Fibroblast of peridontal ligament (primary cell): ENCODE results near the gene NDUFV3.
A peak's percentile ranks its signal among the peaks of the same experiment; 100 is the strongest.
"Not testable (repeated sequence)": the region's sequence is repeated elsewhere in the genome, so short reads cannot be mapped to it uniquely, and the experiment has no call there.

Source experiments
- DNase-seq: peaks from one replicate; pipeline ENCODE4 v3.0.0-alpha.2; 2010; ENCODE audit errors: extremely low read depth

Gene NDUFV3

DNA sequence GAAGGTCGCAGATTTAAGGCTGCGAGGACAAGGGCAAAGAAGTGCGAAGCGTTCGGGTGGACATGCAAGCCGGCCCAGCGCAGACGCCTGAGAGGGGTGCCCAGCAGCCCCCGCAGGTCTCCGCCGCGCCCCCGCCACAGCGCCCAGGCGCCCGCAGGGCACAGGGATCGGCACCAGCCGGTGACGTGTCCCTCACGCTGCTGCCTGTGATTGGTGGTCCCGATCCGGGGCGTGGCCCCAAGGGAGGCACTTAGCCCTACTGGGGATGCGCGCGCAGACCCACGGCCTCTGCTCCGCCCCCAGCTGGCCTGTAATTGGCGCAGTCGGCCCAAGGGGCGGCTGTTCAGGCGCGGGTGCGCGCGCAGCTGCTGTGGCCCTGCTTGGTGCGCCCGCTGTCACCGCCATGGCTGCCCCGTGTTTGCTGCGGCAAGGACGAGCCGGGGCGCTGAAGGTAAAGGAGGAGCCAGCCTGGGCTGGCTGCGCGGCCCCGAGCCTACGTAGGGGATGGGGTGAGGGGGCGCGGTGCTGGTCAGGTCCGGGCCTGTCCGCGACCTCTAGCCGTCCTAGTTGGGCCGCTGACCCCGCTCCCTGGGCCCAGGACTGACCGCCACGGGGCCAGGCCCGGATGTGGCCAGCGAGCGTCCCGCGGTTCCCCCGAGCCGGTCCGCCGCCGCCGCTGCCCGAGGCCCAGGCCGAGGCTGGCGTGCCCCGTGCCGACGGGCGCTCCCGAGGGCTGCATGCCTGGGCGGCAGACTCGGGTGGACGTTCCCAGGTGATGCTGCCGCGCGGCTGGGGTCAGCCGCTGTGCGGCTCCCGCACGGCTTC, at the start of gene NDUFV3:
TSS of gene NDUFV3 (plus strand) at position 379 of the 825 bp plus-strand sequence. CDS start at position 404, 25 bp downstream.
- DNase-seq, result peak; percentile 96

DNA sequence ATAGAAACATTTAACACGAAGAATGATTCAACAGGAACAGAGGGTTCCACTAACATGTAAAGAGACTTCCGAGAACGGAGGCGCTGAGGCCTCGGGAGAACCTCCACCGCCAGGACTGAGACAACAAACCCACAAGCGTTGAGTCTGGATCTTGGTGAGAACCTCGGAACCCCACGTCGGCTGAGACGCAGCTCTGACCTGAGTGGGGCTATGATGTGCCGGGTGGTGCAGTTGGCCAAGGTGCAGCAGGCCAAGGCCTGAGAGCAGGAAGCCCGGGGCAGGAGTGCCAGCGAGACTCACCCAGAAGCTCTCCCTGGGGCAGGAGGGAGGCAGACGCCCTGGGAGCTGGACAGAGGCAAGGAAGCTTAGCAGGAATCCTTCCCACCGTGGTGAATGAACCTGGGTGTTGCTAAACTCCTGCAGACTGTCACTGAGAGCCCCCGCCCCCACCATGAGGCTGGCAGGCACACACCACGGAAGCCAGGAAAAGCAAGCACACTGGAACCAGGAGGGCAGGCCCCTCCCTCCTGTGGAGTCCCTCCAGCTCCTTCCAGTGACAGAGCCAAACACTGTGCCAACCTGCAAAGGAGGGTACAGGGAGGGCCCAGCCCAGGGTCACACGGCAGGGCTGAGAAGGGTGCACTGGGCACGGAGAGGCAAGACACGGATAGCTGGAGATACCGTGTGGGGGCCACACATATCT, 48.5 kb upstream of the NDUFV3 start:
- peak; percentile 14 for DNase-seq

DNA sequence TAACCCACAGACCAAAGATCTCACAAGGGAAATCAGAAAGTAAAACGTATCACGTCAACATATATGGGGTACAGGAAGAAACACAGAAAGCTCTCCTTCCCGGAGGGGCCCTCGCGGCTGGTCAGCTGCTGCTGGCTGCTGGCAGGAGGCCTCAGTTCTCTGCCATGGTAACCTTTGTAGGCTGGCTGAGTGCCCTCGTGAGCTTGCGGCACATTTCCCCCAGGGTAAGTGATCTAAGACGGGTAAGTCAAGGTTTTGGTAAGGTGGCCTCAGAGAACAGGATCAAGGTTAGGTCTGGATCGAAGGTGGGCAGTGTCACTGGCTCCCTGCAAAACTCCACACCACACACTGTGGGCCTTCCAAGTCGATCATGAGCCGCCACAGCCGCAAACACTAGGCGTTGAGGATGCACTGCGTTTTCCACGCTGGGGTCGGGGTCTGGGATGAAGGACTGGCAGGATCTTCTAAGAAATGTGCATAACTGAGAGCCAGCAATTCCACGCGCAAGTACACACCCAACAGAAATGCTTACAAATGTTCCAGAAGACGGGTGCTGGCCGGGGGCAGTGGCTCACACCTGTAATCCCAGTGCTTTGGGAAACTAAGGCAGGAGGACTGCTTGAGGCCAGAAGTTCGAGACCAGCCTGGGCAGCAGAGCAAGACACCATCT, 47.7 kb upstream of the NDUFV3 start:
- peak; percentile 85 for DNase-seq

DNA sequence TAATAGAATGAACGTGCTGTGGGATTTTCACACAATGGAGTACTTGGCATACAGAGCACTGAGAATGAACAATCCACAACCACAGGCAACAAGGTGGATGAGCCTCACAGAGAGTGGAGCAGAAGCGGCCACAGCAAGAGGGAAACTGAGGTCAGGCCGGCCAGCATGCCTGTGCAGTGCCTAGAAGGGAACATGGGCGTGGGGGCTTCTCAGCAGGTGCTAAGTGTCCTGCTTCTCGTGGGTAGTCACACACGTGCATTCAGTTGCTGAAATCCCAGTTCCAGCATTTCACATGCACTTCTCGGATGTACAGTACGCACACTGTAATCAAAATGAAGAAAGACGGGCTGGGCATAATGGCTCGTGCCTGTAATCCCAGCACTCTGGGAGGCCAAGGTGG, 46.9 kb upstream of the NDUFV3 start:
- no peak for DNase-seq

DNA sequence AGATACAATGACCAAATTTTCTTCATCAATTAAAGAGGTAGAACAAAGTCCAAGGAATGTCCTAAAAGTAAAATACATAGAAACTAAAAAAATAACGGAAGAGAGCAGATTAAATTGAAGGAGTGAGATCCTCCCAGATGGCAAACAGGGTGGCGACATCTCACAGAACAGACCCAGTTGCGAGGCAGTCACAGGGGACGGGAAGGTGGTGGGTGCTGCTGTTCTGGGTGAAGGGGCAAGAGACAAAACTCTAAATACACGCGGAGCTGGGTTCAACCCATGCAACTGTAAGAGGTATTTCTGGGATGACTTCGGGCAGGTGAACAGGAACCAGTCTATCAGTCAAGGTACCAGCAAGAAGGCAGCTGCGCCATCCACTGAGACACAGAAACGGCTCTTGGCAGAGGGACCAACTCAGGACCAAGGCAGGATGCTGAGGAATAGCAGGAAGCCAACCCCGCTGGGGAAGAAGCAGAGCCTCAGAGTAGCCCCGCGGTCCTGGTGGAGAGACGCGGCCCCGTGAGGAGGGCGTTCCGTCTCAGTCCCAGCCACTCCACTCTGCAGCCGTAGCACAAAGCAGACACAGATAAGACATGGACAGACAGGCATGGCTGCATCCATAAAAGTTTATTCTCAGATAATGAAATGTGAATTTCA, 45.9 kb upstream of the NDUFV3 start:
- no peak for DNase-seq

DNA sequence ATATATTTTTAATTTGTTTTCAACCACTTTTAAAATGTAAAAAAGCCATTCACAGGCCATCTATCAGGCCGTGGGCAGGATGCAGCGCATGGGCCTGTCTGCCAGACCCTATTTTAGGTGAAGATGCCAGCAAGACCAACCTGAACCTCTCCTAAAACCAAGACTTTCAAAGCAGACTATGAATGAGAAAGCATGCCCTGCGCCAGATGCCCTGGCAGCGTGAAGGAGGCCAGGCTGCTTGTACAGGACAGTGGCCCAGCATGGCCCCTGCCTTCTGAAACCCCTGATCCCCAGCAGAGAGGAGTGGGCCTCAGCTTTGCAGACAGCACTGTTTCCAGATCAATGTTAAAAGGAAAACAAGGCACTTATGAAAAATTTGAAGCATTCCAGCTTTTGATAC, 45.4 kb upstream of the NDUFV3 start:
- no peak for DNase-seq

DNA sequence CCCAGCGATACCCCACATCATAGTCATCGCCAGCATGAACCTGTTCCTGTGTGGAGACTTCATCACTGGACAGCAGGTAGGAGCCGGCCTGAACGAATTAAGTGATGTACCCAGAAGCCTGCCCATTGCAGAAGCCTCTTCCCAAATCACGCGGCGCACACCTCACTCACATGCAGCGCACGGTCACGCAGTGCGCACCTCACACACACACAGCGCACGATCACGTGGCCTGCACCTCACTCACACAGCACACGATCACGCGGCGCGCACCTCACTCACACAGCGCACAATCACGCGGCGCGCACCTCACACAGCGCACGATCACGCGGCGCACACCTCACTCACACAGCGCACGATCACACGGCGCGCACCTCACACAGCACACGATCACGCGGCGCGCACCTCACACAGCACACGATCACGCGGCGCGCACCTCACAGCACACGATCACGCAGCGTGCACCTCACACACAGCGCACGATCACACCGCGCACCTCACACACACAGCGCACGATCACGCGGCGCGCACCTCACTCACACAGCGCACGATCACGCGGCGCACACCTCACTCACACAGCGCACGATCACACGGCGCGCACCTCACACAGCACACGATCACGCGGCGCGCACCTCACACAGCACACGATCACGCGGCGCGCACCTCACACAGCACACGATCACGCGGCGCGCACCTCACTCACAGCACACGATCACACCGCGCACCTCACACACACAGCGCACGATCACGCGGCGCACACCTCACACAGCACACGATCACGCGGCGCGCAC, 44.8 kb upstream of the NDUFV3 start:
- DNase-seq, result not testable (repeated sequence)

DNA sequence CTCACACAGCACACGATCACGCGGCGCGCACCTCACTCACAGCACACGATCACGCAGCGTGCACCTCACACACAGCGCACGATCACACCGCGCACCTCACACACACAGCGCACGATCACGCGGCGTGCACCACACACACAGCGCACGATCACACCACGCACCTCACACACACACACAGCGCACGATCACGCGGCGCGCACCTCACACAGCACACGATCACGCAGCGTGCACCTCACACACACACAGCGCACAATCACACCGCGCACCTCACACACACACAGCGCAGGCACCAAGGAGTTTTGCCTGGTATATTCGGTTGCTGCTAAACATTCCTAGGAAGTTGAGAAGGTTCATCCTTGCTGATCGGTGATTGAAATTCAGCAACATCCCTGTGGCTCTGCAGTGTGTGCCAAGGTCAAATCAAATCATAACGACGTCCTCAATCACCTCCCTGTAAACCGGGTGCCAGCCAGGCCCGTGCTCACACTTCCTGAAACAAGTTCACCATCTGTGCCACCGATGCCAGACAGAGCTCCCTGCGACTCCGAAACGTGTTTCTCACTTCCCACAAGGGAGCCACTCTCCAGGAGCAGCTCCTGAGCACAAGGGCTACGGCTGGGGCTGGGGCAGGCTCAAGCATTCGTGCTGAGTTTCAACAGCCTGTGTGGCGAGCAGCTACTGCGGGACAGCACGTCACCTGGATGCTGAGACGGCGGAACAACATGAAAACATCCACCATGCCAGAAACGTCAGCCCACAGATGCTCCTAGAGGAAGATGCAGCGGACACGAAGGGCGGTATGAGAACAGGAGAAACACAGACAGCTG, 44.0 kb upstream of the NDUFV3 start:
- DNase-seq, result no peak

DNA sequence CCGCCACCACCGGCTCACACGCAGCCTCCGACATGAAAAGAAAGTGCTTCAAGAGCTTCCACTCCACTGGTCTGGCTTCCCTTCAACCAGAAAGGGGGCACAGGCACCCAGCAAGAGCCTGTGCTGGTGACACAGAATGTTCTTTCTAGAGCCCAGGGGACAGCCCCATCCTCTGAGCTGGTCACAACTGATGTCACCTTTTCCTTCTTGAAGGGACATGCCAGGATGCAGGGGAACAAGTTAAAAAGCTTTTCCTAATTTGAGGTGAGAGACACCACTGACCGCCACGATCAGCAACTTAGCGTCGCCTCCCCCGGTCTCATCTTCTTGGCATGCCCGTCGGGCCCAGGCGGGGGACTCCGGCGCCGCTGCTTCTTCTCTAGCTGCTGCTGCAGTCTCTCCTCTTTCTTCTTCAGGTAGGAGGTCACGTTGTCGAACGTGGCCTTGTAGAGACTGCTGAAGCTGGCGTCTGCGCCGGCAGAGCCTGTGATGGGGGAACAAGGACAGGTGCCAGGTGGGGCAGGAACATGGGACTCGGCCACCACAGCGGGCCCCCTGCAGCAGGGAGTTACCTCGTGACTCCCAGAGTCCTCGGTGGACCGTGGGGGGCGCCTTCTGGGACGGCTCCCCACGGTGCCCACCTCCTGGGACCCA, 43.2 kb upstream of the NDUFV3 start:
- no peak for DNase-seq

DNA sequence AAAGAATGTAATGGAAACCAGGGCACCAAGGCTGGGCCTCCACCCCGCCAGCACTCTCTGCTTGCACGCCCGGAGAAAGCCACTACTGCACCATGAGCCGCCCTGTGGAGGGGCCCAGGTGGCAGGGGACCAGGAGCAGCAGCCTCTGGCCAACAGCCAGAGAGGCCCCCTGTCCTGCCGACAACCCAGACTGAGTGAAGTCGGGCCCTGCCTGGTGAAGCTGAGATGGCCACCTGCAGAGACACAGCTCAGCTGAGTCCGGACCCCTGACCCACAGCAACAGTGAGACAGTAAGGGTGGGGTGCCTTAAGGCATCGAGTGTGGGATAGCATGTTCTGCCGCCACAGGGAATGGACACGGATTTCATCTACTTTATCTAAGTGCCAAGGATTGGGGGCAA, 42.6 kb upstream of the NDUFV3 start:
- DNase-seq, result no peak

DNA sequence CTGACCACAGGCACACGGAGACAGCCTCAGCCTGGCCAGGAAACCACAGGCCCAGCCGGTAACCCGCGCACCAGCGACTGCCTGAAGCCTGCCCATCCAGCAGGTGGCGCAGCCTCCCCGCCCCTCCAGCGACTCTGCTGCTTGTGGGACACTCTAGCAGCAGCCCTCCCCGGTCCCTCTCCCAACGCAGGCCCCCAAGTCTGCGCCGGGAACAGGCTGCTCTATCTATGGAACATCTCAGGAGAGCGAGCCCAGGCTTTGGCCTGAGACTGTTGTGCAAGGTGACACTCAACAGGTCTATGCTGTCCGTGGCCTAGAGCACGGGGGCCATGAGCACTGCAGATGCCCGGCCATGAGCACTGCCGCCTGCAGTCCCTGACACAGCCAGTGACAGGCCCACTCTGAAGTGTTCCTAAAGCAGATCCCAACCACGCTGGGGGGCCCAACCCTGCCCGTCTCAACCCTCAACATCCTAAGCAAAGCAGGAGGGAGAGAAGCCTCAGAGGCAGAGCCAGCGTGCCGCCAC, 42.2 kb upstream of the NDUFV3 start:
- DNase-seq, result no peak

DNA sequence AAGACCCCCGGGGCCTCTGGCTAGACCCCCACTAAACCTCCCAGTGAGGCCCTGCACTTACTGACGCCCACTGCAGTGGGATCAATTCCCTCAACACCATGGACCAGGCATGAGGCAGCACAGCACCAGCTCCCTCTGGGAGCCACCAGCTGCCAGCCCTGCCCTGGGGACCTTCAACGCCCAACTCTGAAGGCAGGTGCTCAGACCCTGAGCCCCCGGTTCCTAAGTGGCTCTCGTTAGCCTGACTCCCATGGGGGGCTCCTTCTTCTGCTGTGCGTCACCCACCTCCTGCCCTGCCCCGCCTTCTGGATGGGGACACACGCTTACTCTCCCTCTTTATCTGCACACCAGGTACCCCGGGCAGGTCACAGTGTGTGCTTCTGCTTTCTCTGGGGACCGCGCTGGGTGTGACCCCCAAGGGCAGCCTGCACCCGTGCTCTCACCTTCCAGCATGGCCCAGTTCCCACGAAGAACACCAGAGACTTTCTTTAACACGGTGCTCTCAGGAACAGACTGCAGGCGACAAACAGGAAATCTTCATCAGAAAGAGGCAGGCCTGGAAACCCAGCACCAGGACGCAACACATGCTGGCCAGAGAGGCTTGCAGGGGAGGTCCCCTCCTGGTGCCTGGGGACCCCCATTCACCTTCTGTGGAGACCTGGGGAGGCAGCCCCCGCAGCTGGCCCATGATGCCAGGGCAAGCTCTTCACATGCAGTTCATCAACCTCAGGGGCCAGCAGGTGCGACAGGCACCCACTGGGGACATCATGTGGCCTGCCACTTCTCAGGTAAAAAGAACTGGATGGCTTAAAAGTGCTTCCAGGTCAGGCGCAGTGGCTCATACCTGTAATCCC, 41.1 kb upstream of the NDUFV3 start:
- no peak for DNase-seq

DNA sequence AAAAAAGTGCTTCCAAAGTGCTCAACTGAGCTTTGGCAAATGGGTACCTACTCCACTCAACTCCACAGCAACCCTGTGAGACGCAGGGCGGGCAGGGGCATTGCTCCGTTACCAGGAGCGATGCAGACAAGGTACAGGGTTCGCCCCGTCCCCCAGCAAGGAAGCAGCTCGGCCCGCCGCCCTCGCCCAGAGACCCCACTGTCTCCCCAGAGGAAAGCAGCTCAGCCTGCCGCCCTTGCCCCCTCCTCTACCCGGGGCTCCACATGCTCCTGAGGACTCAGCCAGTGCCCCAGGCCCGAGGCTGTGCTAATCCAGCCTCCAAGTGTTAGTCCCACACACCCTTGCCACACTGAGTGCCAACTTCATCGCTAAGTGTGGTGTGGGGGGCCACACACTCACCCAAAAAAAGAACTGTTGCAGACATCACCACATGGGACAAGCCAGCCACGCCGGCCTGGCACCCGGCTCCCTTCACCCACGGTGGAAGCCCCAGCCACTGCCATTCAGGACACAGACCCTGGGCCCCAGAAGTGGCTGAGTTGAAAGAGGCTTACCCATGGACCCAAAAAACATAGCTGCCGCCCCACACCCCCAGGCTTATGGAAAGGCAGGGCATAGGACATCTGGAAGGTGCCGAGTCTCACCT, 40.1 kb upstream of the NDUFV3 start:
- DNase-seq, result no peak

DNA sequence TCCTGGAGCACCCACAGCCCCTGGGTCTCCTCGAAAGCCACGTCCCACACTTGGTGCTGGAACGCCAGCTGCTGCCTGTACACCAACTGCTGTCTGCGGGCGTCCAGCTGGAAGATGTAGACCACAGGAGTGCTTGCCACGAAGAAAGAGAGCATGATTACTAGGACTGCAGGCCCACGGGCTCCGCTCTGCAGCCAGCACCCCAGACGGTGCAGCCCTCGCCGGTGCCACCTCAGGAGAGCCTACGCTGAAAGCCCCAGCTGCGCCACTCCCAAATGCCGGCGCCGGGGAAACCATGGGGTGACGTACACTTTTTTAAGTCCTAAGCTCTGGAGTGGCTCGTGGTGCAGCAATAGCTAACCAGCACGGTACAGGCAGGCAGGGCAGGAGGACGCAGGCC, 39.5 kb upstream of the NDUFV3 start:
- no peak for DNase-seq

DNA sequence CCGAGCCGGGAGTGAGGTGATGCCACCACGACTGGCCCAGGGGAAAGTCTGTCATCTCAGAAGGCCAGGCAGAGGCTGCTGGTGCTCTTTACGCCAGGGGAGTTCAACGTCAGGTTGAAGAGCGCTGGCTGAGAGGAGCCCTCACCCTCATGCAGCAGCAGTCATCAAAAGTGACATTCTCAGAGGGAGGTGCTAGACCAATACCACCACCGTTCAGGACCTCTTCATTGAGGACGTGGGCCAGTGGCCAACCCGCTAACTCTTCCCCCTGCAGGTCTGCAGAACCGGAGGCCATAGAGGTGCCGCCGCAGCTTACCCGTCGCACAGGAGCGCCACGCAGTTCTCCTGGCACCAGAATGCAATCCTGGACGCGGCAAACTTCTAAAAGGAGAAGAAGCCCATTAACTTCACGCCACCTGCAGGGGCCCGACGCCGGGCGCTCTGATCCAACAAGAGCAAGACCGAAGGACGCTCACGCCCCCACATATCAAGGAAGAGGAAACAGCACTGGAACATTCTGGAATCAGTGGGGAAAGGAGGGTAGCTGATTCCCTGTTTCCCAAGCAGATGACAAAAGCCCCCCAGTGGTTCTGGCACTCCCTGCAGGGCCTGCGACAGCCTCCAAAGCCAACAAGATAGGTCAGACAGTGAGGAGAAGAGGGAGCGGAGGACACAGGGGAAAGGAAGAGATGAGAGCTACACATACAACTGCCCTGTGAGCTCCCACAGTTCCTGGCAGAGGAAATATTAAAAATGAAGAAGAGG, 38.7 kb upstream of the NDUFV3 start:
- DNase-seq, result no peak

DNA sequence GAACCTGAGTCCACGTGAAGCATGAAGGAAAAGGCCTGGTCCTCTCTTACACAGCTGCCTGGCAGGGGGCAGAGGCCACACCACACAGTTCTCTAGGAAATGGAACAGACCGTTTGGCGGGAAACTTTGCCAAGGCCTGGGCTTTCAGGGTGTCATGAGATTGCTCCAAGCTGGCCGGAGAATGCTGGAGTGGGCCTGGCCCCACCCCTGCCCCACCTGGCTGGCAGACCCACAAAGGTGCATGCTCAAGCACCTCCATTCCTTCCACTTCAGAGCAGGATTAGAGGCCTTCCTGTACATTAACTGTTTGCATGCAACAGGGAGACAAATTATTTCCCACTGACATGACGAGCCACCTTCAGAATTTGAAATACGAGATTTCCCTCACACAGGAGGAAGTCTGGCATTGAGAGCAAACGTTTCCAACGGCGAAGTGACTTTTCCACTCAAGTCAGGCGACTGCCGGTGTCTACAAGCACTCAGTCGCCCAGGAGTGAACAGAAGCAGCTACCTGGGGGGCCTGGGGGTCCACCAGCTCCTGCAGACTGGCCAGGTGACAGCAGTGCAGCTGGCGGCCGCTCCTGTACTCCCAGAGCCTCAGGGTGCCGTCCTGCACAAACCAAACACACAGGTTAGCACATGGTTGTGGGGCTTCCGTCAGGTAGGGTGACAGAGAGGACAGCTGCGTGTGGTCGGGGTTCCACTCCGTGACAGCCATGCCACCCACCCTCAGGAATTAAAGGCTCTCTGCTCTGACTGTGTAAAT, 37.8 kb upstream of the NDUFV3 start:
- DNase-seq, result no peak

DNA sequence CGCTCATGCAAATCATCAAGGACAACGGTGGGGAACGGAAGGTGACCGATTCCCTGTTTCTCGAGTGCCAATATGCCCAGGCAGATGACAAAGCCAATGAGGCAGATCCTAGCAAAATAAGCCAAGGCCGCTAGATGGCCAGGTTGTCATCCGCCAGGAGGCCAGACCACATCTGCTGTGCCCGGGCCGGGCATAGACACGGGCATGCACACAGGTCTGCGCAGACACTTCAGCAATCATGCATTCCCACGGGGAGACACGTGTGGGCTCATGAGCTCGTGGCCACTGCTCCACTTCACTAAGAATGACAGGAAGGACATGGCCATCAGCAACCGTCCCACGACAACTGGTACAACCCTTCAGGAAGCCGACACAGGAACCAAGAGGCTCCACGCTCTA, 37.2 kb upstream of the NDUFV3 start:
- no peak for DNase-seq
